DND-41 (cell line): Measurements from ENCODE around the gene IL21R.

Experiments
- CTCF ChIP-seq: IDR thresholded peaks from 2 replicates; pipeline ENCODE4 v1.5.1; 2012; ENCODE audit warnings: borderline replicate concordance, low read length, moderate library complexity, mild to moderate bottlenecking; ENCODE audit not compliant: poor library complexity, severe bottlenecking; ENCODE audit errors: extremely low read depth
- EZH2 ChIP-seq: IDR thresholded peaks from 3 replicates; pipeline ENCODE4 v1.6.1; 2012; ENCODE audit warnings: borderline replicate concordance, low read depth, mild to moderate bottlenecking, moderate library complexity, low read length, inconsistent platforms; ENCODE audit not compliant: severe bottlenecking

- no peak for TF ChIP-seq CTCF
- TF ChIP-seq EZH2 = no peak
Observed at GRCh38 chr16:27389272-27389961, 12.6 kb upstream of the IL21R start.
